HG03060 (cell line): ENCODE results near the gene GDI2.
"Not testable (repeated sequence)": the region's sequence is repeated elsewhere in the genome, so short reads cannot be mapped to it uniquely, and the experiment has no call there.

Source experiments
- ATAC-seq: cut with Tn5 transposase; IDR thresholded peaks from one replicate; pipeline ENCODE4 v1.9.1; 2021; ENCODE audit warnings: low read depth, moderate number of reproducible peaks; ENCODE audit not compliant: unreplicated experiment

GDI2 gene

GRCh38 chr10:5794236-5794635, 19.0 kb downstream of the GDI2 start:
- ATAC-seq: no peak

GRCh38 chr10:5789626-5790025, 23.6 kb downstream of the GDI2 start:
- no peak for ATAC-seq

GRCh38 chr10:5788969-5789368, 24.3 kb downstream of the GDI2 start:
- ATAC-seq: no peak

- ATAC-seq: no peak
These were observed 29.9 kb downstream of the GDI2 start for GRCh38 chr10:5783300-5783699.

GRCh38 chr10:5782174-5782573, 31.1 kb downstream of the GDI2 start:
- ATAC-seq: no peak

GRCh38 chr10:5779730-5780129, 33.5 kb downstream of the GDI2 start:
- ATAC-seq: no peak

- ATAC-seq: not testable (repeated sequence)
These were observed 35.5 kb downstream of the GDI2 start for GRCh38 chr10:5777758-5778157.

GRCh38 chr10:5776881-5777197, 36.4 kb downstream of the GDI2 start:
- ATAC-seq: no peak

GRCh38 chr10:5776136-5776880, 36.9 kb downstream of the GDI2 start:
- ATAC-seq: no peak

- ATAC-seq: no peak
These were observed 37.5 kb downstream of the GDI2 start for GRCh38 chr10:5775685-5776084.

GRCh38 chr10:5774987-5775620, 38.1 kb downstream of the GDI2 start:
- no peak for ATAC-seq

GRCh38 chr10:5766189-5766588, 47.0 kb downstream of the GDI2 start:
- no peak for ATAC-seq

- ATAC-seq: no peak
These were observed 47.6 kb downstream of the GDI2 start for GRCh38 chr10:5765617-5766016.

GRCh38 chr10:5764422-5765297, 48.6 kb downstream of the GDI2 start:
- ATAC-seq: no peak

GRCh38 chr10:5762531-5762930, 50.7 kb downstream of the GDI2 start:
- no peak for ATAC-seq

GRCh38 chr10:5761220-5761619, 52.0 kb downstream of the GDI2 start:
- no peak for ATAC-seq

- no peak for ATAC-seq
These were observed 52.7 kb downstream of the GDI2 start for GRCh38 chr10:5760515-5760914.

- no peak for ATAC-seq
These were observed 54.3 kb downstream of the GDI2 start for GRCh38 chr10:5758927-5759326.

GRCh38 chr10:5757766-5758517, 55.3 kb downstream of the GDI2 start:
- no peak for ATAC-seq

GRCh38 chr10:5752301-5752871, 60.8 kb downstream of the GDI2 start:
- ATAC-seq: no peak
